HG03103 (cell line): ENCODE measurements around the gene COPS4.
"Not testable (repeated sequence)": the region's sequence is repeated elsewhere in the genome, so short reads cannot be mapped to it uniquely, and the experiment has no call there.

Experiments used
- ATAC-seq: cut with Tn5 transposase; IDR thresholded peaks from one replicate; pipeline ENCODE4 v1.9.1; 2021; ENCODE audit warnings: low read depth; ENCODE audit not compliant: unreplicated experiment

Gene COPS4

DNA sequence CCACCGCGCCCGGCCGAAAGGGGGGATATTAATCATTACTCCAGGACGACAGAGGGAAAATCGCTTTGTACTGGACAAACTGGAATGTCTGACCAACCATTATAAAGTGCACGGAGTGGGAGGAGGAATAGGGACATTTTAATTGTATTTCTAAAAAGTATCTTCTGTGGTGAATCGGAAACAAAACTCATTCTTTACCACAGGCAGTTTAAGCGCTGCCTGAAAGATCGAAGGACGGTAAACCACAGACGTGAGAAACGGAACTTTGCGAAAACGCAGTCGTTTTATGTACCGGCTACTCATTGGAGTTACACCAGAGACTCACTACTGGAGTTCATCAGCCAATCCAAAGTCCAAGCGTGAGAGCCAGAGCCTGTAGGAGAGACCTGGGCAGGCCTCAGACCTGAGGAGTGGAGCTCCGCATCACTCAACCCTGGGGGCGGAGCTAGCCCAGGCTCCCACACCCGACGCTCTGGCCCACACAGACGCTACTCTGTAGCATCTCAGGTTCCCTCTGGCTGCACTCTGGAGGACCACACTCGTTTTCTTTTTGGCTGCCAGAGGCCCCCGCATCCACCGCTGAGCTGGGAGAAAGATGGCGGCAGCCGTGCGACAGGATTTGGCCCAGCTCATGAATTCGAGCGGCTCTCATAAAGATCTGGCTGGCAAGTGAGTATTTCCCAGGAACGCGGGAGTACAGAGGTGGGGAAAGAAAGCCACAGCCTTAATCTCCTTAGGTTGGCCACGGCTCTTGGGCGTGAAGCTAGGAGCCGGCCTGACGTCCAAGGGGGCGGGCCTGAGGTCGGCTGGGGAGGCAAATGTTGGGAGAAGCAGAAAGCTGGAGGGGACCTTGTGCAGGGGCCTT lies at the start of gene COPS4:
Gene COPS4 (plus strand): TSS at position 554 of the 865 bp plus-strand sequence. CDS start 42 bp downstream, at position 596.
- peak; percentile 99 for ATAC-seq

DNA sequence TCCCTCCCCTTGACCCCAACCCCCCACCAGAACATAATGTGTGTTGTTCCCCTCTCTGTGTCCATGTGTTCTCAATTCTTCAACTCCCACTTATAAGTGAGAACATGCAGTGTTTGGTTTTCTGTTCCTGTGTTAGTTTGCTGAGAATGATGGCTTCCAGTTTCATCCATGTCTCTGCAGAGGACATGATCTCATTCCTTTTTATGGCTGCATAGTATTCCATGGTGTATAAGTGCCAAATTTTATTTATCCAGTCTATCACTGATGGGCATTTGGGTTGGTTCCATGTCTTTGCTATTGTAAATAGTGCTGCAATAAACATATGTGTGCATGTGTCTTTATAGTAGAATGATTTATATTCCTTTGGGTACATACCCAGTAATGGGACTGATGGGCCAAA lies 47.5 kb upstream of the COPS4 start:
- ATAC-seq = not testable (repeated sequence)

DNA sequence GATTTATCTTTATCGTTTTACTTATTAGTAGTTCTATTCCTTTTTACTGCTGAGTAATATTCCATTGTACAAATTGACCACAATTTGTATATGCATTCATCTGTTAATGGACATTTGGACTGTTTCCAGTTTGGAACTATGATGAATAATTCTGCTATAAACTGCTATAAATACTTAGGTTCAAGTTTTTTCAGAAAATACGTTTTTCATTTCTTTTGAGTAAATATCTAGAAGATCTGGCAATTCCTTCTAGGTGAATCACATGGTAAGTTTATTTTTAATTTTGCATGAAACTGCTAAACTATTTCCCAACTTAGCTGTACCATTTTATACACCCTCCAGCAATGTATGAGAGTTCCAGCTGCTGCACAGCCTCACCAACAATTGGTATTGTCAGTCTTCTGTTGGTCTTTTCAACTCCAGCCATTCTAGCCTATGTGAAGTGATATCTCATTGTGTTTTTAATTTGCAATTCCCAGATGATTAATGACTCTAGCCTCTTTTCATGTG lies 46.6 kb upstream of the COPS4 start:
- no peak for ATAC-seq

DNA sequence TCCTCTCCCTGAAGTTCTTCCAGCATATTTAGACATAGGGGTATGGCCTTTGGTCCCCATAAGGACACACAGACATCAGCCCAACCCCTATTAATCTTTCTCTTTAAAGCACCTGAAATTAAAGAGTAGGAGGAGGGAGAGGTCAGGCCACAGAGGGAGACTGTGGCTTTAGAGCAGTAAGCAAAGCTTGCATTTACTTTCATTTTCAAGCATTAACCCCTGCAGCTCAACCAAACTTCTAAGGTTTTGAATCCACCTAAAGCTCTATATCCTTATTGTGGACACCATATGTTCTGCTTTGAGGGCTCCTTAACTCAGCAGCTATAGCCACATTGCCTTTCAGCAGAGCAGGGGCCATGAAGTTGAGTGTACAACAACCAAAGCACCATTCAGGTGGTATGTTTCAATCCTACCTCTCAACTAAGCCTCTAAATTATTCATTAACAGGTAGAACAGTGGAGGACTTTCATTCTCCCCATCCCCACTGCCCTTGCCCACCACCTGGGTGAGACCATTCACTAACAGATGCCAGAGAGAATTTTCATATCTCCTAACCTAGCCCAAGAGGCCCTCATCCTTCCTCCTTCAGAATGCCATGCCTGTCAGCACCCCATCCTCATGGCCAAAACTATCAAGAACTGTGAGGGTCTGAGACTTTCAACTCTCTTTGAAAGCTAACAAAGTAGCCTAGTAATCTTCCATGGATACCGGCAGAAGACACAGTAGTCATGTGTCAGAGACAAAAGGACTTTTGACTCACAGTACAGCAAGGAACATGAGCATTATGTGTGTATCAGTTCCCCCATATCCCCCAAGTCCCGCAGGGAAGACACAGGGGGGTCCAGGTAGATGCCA lies 45.2 kb upstream of the COPS4 start:
- ATAC-seq = peak; percentile 82

DNA sequence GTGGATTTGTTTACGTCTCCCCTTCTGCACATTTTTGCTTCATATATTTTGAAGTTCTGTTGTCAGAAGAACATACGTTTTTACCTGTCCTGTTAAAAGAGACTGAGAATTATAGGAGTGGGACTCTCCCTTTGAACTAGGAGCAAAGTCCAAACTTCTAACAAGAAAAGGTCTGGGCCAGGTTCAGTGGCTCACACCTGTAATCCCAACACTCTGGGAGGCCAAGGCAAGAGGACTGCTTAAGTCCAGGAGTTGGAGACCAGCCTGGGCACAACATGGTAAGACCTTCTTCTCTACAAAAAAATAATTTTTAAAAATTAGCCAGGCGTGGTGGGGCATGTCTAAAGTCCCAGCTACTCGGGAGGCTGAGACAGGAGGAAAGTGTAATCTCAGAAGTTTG lies 40.1 kb upstream of the COPS4 start:
- no peak for ATAC-seq

DNA sequence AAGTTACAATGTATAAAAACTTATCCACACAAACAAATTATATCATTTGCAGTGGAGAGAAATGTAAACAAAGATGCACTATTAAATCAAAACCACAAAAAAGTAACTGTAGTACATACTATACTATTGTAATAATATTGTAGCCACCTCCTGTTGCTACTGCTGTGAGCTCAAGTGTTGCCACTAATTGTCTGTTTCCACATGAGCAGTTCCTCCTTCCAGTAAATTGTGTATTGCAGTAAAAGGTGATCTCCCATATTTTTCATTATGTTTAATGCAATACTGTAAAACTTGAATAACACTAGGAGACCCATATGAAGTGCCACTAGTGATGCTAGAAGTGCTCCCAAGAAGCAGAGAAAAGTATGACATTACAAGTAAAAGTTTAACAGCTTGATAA lies 36.1 kb upstream of the COPS4 start:
- ATAC-seq = no peak

DNA sequence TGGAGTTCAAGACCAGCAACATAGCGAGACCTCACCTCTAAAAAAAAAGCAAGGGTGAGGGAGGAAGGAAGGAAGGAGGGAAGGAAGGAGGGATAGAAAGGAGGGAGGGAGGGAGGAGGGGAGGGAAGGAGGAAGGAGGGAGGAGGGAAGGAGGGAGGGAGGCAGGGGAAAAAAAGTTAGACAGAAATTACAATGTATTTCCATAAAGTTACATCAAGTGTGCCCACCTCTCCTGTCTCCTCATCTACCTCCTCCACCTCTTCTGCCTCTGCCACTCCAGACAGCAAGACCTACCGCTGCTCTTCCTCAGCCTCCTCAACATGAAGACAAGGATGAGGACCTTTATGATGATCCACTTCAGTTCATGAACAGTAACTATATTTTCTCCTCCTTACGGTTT lies 32.7 kb upstream of the COPS4 start:
- ATAC-seq = no peak

DNA sequence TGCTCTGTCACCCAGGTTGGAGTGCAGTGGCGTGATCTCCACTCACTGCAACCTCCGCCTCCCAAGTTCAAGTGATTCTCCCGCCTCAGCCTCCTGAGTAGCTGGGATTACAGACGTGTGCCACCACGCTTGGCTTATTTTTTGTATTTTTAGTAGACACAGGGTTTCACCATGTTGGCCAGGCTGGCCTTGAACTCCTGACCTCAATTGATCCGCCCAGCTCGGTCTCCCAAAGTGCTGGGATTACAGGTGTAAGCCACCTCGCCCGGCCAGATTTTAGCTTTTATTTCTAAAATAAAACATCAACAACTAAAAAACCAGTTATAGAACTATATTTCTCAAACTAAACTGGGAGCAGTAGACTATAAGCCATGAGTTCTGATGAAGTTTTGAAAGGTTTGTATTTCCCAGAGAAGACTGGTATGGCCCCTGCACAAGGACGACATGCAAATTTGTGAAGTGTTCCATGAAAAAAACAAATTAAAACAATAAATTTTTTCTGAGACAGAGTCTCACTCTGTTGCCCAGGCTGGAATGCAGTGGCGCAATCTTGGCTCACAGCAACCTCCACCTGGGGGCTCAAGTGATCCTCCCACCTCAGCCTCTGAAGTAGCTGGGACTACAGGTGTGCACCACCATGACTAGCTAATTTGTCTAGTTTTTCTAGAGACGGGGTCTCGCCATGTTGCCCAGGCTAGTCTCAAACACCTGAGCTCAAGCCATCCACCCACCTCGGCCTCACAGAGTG lies 31.8 kb upstream of the COPS4 start:
- ATAC-seq = not testable (repeated sequence)

DNA sequence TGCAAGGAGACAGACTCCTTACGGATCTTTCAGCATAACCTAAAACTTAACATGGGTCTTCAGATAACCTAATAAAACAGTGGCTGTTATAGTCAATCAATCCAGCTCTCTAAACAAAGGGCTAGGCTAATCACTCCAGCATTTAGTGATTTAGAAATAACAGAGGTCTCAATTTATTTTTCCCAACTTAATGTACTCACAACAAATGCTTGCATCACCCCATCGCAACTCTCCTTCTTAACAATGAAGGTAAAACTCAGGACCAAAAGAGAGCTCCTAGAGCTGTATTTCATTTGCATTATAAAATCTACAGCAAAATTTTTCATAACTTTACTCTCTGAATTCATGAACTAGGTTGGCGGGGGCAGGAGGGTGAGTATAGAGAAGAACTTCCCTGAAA lies 25.5 kb upstream of the COPS4 start:
- ATAC-seq = no peak

DNA sequence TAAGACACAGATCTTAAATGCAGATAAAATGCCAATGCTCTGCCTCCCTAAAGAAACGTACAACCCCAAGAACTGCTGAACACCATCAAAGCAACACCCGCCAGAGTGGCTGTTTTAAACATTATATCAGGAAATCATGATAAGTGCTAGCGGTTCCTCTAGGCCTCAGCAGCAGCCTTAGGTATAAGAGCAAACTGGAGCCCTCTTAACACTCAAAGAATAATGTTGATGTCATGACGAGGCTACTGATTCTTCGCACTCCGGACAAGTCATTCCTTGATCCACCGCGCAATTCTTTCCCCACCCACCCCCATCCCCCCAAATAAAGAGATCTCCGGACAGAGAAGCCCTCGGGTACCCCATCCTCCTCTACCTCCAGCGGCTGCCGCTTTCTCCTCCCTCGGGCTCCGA lies 24.9 kb upstream of the COPS4 start:
- no peak for ATAC-seq

DNA sequence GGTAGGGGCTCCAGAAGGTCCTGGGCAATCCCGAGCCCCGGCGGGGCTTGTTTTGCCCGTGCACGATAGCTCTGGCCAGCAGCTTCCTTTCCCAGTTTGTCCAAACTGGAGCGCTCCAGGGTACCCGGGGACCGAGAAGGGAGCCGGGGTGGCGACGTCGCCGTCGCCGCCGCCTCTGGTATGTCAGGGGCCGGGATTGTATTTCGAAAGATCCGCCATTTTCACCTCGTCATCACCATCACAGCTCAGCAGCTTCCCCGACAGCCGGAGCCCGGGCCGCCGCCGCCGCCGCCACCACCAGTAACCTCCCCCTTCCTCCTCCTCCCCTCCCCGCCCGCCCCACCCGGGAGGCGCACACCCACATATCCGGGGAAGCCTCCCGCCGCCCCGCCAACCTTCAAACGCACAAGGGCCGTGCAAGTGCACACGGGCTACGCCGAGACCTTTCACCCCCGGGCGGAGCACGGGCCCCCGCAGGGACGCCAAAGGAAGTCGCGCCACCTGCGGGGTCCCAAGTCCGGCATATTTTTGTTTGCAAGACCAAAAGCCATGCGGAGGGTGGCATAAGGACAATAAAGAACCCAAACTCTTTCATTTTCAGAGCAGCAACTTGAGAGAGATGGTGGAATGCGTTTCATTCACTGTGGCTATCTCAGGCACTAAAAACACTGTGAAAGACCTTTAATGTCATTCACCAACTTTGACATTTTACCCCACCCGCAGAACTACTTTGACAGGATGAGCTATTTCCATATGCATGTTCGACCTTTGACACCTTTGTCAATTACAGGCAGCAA lies 24.3 kb upstream of the COPS4 start, which contains the start of gene LIN54:
Gene LIN54 (minus strand): TSS at position 302 of the 797 bp plus-strand sequence. CDS start 25,979 bp downstream, outside the sequence.
- peak; percentile 39 for ATAC-seq

DNA sequence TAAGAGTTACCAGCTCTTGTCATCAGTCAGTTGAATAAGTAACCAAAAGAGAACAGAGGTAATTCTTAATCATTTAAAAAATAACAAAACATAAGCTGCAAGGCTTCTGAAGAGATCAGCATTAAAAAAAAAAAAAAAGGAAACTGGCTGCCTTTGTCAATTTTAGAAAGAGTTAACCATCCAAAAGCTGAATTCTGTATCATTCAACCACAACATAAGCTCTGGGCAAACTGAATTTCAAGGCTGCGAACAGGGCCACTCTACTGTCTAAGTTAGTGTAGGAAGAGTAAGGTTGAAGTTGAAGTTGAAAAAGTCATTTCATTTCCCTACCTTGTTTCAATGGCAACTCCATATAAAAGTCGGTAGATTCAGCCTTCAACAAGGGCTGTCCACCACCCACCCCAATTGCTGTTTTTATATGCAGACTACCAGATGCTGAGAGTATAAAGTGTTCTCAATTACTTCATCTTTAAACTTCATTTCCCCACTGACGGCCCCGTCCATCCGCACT lies 23.2 kb upstream of the COPS4 start:
- no peak for ATAC-seq

DNA sequence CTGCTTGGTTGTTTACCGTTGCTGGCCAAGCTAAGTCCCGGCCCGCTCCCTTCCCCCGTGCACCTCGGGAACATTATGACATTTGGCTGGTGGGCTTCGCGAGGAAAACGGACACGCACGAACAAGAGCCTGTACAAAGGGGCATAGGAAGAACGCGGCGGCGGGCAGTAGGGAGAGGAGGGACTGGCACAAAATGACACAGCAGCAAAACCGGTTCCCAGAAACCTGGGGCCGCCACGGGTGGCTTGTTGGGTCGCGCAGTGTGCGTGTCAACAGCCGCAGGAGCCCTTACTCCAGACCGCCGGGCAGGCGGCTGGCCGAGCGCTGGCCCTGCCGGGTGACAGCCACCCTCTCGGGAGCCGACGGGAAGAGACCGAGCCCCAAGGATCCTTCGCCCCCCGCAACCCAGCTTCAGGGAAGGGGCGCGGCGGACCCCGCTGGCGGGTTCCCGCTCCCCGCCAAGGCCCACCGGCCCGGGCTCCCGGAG lies 22.7 kb upstream of the COPS4 start:
- ATAC-seq = peak; percentile 9

DNA sequence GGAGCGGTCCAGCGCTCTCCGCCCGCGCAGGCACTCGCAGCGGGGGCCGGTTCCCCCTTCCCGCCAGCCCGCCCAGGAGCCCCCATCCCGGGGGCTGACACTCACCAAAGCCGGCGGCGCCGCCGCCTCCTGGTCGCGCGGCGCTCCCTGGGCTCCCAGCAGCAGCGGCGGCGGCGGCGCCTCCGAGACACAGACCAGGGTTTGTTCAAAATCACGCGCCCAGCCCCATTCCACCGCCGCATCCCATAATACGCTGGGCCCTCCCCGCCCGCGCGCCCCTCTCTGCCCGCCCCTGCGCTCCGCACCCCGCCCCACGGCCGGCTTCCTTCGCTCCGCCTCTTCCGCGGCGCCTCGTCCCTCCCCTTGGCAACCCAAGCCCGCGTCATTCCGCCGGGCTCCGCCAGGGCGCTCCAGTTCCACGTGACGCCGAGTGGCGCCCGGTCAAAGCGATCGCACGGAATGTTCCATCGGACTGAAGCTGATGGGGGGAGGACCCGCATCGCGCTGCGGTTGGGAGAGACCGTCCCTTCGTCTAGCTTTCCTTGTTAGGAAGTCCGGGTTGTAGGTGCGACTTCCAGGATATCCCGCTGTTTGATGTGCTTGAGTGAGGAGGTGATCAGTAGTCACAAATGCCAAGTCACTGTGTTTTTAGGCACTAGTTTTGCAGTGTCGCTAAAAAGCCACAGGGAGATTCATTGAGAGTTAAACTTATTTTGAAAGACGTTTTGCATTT lies 22.1 kb upstream of the COPS4 start:
- peak; percentile 79 for ATAC-seq

DNA sequence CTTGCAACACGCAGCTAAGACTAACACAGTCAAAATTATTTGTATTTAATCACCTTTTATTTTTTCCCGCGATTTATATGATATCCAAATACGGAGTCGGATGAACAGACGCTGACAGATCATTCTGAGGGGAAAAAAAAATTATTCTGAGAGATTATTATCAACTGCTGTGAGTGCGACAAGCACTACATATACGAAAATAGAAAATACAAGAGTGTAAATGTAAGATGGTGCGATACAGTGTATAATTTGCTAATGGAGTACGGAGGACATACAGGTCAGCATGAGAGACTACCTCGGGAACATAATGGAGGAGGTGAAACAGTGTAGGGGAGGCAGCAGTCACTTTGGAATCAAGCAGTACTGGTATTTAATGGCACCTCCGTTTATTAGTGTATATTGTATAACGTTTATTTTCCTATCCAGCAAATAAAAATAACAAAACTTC lies 21.5 kb upstream of the COPS4 start:
- no peak for ATAC-seq

DNA sequence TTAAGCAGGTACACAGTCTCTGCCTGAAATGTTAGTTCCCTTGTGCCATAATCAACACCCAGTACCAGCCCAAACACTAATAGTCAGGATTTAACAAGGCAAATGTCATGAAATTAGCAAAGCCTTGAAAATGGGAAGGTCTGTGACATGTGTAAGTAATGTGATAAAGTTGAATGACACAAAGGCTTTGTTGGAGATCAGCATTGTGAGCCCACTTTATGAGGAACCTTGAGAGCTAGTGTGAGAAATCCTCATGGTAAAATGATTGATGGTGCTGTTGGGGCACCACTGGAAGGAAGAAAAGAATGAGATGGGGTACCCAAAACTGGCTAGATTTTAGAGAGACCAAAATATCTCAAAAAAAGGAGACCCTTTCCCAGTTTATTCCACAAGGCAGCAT lies 21.1 kb upstream of the COPS4 start:
- no peak for ATAC-seq

DNA sequence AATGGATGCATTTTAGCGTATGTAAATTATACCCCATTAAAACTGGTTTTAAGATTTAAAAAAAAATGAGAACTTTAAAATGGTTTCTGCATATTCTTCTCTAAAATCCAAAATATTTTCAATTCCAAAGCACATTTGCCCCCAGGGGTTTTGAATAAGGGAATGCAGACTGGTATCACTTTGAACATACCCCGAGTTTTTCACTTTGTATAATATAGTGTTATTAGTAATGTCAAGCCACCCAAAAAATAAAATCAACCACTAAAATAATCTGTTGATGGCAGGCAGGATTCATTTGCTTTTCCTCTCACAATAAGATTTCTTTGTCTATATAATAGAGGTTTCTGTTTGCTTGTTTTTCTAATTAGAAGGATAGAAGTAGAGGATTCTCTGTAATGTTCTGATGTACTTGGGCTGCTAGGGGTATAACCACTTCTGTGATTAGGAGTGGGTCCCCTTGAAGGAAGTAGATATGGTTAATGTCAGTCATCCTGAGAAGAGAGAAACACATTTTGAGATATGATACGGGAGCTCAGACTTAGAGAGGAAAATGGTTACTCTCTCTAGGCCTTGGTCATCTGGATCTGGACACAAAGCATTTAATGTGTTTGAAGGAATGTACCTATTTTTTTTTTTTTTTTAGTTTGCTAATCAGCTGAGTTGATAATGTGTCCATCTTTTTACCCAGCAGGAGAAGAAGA lies 15.0 kb upstream of the COPS4 start:
- ATAC-seq = peak; percentile 79
